T-cell (primary cell): ENCODE measurements around the gene LIAS. TPM values are rescaled to one million over a fixed set of nuclear protein-coding genes. Genes with fewer than 3 reads are reported as not detected.

Experiments
- ATAC-seq, 4 experiments: fragments of 200-7000 bp in 3 of 4; fragments of 150-1000 bp in 1 of 4; cut with Tn5 transposase; replicated peaks in 1 of 4; 1 replicate in 3 of 4; 2 replicates in 1 of 4; pipeline ENCODE4 v1.10.0; 2021; ENCODE audit warnings: moderate library complexity in 3 of 4, mild to moderate bottlenecking in 2 of 4, moderate number of reproducible peaks in 1 of 4
- CTCF ChIA-PET, 2 donors: fragments of 300-600 bp; sonication (Branson Sonifier 250); formaldehyde crosslinking; loops; one replicate each; lab custom pipeline; 2022; ENCODE audit warnings: antibody characterized with exemption in 2 of 2; lab: Charles Lee
- POLR2A ChIA-PET, 2 donors: fragments of 300-600 bp; sonication (Branson Sonifier 250); formaldehyde crosslinking; loops; one replicate each; lab custom pipeline; 2022; ENCODE audit warnings: antibody characterized with exemption in 2 of 2; lab: Charles Lee
- DNase-seq, 35 experiments: peaks; one replicate each; pipeline versions ENCODE4 v3.0.0 to v3.0.0-alpha.2; 2013 to 2023
- H3K27ac ChIP-seq: one replicate; pipeline ENCODE4 v1.5.1; 2013; ENCODE audit warnings: low read length
- H3K27me3 ChIP-seq, 2 experiments: replicated peaks in 1 of 2; 1 replicate in 1 of 2; 2 replicates in 1 of 2; pipeline versions ENCODE4 v1.6.1 to v1.7.0; 2013; ENCODE audit warnings: low read length in 1 of 2, mixed read lengths in 1 of 2; ENCODE audit not compliant: control insufficient read depth in 2 of 2, insufficient read depth in 2 of 2; ENCODE audit errors: extremely low read depth in 1 of 2
- H3K36me3 ChIP-seq, 2 donors: 1 replicate in 1 of 2; 2 replicates in 1 of 2; pipeline versions ENCODE4 v1.6.1 to v1.7.0; 2013; ENCODE audit warnings: low read length in 1 of 2; ENCODE audit not compliant: control insufficient read depth in 2 of 2, insufficient read depth in 1 of 2; ENCODE audit errors: extremely low read depth in 1 of 2
- H3K4me1 ChIP-seq, 2 experiments: 1 replicate in 1 of 2; 2 replicates in 1 of 2; pipeline versions ENCODE4 v1.6.1 to v1.7.0; 2013; ENCODE audit warnings: low read length in 2 of 2, mixed read lengths in 1 of 2; ENCODE audit not compliant: insufficient read depth in 2 of 2, control insufficient read depth in 1 of 2; ENCODE audit errors: extremely low read depth in 1 of 2
- H3K4me3 ChIP-seq, 2 donors: 1 replicate in 1 of 2; 2 replicates in 1 of 2; pipeline versions ENCODE4 v1.5.1 to v1.7.0; 2013; ENCODE audit warnings: mild to moderate bottlenecking in 2 of 2, low read length in 1 of 2, moderate library complexity in 1 of 2; ENCODE audit not compliant: control insufficient read depth in 1 of 2; ENCODE audit errors: extremely low read depth in 1 of 2
- H3K9me3 ChIP-seq: 2 replicates; pipeline ENCODE4 v1.7.0; 2013
- H3K27ac Mint-ChIP-seq, 2 donors: one replicate each; pipeline ENCODE4 v1.8.0; 2020 to 2021; ENCODE audit warnings: mild to moderate bottlenecking in 2 of 2, mixed read lengths in 2 of 2
- H3K27me3 Mint-ChIP-seq, 2 donors: one replicate each; pipeline ENCODE4 v1.8.0; 2021 to 2022; ENCODE audit warnings: mixed read lengths in 2 of 2
- H3K36me3 Mint-ChIP-seq: one replicate; pipeline ENCODE4 v1.8.0; 2021; ENCODE audit warnings: mixed read lengths
- H3K4me1 Mint-ChIP-seq, 3 donors: one replicate each; pipeline ENCODE4 v1.8.0; 2020 to 2022; ENCODE audit warnings: mixed read lengths in 3 of 3, mild to moderate bottlenecking in 1 of 3
- H3K4me3 Mint-ChIP-seq, 3 donors: one replicate each; pipeline ENCODE4 v1.8.0; 2020 to 2022; ENCODE audit warnings: mild to moderate bottlenecking in 3 of 3, mixed read lengths in 3 of 3, moderate library complexity in 3 of 3
- H3K9me3 Mint-ChIP-seq, 3 donors: one replicate each; pipeline ENCODE4 v1.8.0; 2020 to 2022; ENCODE audit warnings: mixed read lengths in 3 of 3
- WGBS: methylation state at CpG from one replicate; pipeline ENCODE4 v1.1.5; 2013; ENCODE audit warnings: missing lambda C conversion rate; ENCODE audit not compliant: insufficient coverage; 5-methylcytosine and 5-hydroxymethylcytosine counted together
- total RNA-seq, 35 experiments: library from RNA in 6 of 35; stranded (reverse) in 6 of 35; fragments of 120-200 nt in 1 of 35; gene quantifications; one replicate each; pipeline versions ENCODE4 v1.2.1 to v1.2.4 and lab custom pipeline; 2013 to 2026

LIAS gene
- total RNA-seq, 5 donors from 2014 or later (not counting 1 experiment from before 2014, with no cell fraction given) = 11.3 to 22.8 (median 19.5) TPM

DNA sequence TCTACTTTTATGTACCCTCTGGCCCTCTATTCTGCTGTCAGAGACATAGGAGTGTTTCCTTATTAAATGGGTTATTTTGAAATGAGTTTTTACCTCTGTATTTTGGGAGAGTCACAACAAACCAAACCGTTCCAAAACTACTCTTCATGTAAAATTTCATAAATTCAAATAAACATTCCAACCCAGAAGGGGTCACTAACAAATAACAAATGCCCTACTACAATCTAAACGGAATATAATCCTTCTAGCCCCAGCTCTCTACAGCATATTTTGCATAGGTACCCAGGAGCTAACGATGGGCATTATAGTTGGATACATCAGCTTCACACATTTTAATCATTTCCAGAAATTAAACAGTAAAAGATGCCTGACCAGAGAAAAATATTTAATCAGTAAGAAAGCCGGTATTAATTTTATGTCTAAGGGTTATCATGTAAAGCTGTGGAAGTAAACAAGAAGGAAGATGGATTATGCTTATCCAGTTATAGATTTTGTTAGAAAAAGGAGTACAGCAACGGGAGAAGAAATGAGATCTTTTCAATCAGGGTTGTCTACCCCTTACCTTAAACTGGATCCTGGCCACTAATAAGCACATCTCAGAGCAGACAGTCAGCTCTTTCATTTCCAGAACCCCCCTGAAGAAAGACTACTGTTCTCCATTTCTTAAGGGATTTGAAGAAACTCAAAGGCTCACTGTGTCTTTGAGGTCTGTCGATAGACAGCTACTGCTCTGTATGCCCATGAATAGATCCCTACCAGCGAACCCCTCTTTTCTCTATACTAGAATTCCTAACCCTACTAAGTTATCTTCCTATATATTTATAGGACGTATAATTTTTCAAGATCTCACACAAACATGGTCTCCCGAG, 67.2 kb downstream of the LIAS start:
- H3K27ac Mint-ChIP-seq = peak overlapping the region; percentile 78 to 87
- Histone ChIP-seq H3K9me3 (no peaks in the 10 kb centered on the region), H3K4me3 (peak overlapping the region; percentile 77 to 92), H3K36me3 (no peaks in the 10 kb centered on the region), H3K27me3 (no peaks in the 10 kb centered on the region), H3K4me1 (peaks cover 3 to 15% of the 10 kb centered on the region in 2 experiments), H3K27ac (no peak overlapping the region)
- DNase-seq = no peak
- ChIA-PET POLR2A (interaction anchor here in 1 of 2 donors (0.8 kb wide), 1 partner anchor 50 kb away, joined by 3 read pairs; no protein-coding TSS in a partner anchor), CTCF (interaction anchor here (0.5 to 0.6 kb wide), 2 partner anchors 207 to 497 kb away, joined by 5 to 6 read pairs; no protein-coding TSS in a partner anchor)
- peaks cover 5% of the 10 kb centered on the region for H3K36me3 Mint-ChIP-seq
- peaks cover 0 to 10% (median 8%) of the 10 kb centered on the region in 3 donors for H3K9me3 Mint-ChIP-seq
- 80% methylated on average over 1 of the region's 9 CpGs for WGBS
- H3K27me3 Mint-ChIP-seq = no peaks in the 10 kb centered on the region
- no peak for ATAC-seq
- H3K4me3 Mint-ChIP-seq = peak overlapping the region; percentile 95 to 96 (median 96)
- H3K4me1 Mint-ChIP-seq = peaks cover 13 to 24% (median 21%) of the 10 kb centered on the region in 3 donors

DNA sequence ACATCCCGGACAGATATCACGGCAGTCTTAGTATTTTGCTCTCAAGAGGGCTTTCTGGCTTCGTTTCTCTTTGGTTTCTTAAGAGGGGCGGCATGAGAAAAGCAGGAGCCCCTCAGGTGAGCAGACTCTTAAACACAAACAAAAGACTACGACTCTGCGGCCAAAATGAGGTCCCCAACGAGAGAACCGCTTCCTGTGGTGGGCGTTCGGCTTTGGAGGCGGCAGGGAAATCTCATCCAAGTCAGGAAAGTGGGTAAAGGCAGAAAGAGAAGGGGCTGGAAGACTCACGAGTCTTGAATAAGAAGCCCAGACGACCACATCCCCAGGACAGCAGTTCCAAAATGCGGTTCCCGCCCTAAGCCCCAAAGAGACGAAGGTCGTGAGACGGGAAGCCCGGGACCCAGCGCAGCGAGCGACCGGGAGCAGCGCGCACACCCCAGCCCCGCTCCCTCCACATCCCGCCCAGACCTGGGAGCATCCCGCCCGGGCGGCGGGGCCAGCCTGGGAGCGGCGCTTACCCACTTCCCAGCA, 68.0 kb downstream of the LIAS start:
- DNase-seq (peak in 13 of 35 experiments; percentile 0 to 46 (median 4)), ATAC-seq (peak; percentile 21 to 25 (median 23))
- no peaks in the 10 kb centered on the region for H3K27me3 Mint-ChIP-seq
- H3K9me3 Mint-ChIP-seq = peaks cover 0 to 15% (median 15%) of the 10 kb centered on the region in 3 donors
- ChIA-PET POLR2A (interaction anchor here in 1 of 2 donors (1.0 to 1.1 kb wide), 2 partner anchors 111 to 531 kb away, joined by 4 read pairs; no protein-coding TSS in a partner anchor), CTCF (interaction anchor here (0.6 to 1.3 kb wide), 5 partner anchors 66 to 1197 kb away, joined by 3 to 9 read pairs (median 6); partner anchors contain the start of gene SMIM14 (in 1 of the 2))
- H3K4me3 Mint-ChIP-seq = peak overlapping the region; percentile 95 to 96 (median 96)
- Histone ChIP-seq H3K27ac (peak overlapping the region; percentile 11), H3K4me1 (peaks cover 3 to 15% of the 10 kb centered on the region in 2 experiments), H3K27me3 (no peaks in the 10 kb centered on the region), H3K9me3 (no peaks in the 10 kb centered on the region), H3K36me3 (no peaks in the 10 kb centered on the region), H3K4me3 (peak overlapping the region; percentile 77 to 92)
- H3K36me3 Mint-ChIP-seq = peaks cover 12% of the 10 kb centered on the region
- H3K4me1 Mint-ChIP-seq = peaks cover 13 to 24% (median 21%) of the 10 kb centered on the region in 3 donors
- peak overlapping the region; percentile 78 to 87 for H3K27ac Mint-ChIP-seq
- 0% methylated on average over 14 of the region's 33 CpGs for WGBS

DNA sequence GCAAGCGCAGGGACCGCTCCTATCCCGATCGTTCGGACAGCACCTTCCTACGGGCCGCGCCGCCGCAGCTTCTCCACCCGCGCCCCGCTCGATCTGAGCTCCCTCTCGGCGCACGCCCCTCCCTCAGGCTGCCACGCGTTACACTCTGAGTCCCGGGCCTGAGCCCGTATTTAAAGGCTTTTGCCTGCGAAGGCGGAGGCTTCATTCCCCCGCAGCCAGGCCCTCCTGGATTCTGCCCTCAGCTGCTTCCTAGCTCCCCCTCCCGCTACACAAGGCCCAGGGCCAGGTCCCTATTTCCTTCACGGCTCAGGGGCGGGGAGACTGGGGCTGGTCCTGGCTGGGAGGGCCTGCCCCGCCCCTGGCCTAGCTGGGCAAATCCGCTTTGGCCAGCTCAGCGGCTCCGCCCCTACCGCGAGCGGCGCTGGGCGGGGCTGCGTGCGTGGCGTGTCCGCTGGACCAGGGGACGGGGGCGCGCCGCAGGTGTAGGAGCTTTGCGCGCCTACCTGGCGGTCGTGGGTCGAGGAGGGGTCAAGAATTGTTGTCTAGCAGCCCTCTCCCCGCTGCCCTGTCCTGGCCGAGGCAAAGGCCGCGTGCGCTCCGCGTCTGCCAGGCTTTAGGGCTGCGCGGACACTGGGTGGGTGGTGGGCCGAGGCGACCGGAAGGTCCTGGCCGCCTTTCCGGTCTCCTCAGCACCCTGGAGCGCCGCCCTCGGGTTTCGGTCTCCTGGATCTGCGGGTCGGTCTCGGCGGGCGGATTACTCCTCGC, 68.6 kb downstream of the LIAS start, which contains the start of gene UGDH:
Gene UGDH (minus strand): TSS at position 144 of the 765 bp plus-strand sequence. CDS start 5,927 bp downstream, outside the sequence.
- WGBS = 0% methylated on average over 72 of the region's 73 CpGs
- no peaks in the 10 kb centered on the region for H3K27me3 ChIP-seq
- H3K27ac ChIP-seq = peak within 1 kb of the TSS; percentile 44
- H3K9me3 ChIP-seq = no peaks in the 10 kb centered on the region
- POLR2A ChIA-PET = interaction anchor here in 1 of 2 donors (1.0 to 1.1 kb wide), 2 partner anchors 110 to 530 kb away, joined by 4 read pairs; no protein-coding TSS in a partner anchor
- CTCF ChIA-PET = interaction anchor here in 1 of 2 donors (0.6 to 1.3 kb wide), 5 partner anchors 67 to 1198 kb away, joined by 3 to 9 read pairs (median 5); partner anchors contain the start of gene SMIM14
- peaks cover 13 to 24% (median 21%) of the 10 kb centered on the region in 3 donors for H3K4me1 Mint-ChIP-seq
- H3K27ac Mint-ChIP-seq = peak within 1 kb of the TSS; percentile 89 to 94
- peaks cover 4 to 22% (median 21%) of the 10 kb centered on the region in 3 donors for H3K9me3 Mint-ChIP-seq
- H3K36me3 Mint-ChIP-seq = peaks cover 18% of the 10 kb centered on the region
- H3K27me3 Mint-ChIP-seq = no peaks in the 10 kb centered on the region
- peak within 1 kb of the TSS; percentile 77 to 92 for H3K4me3 ChIP-seq
- peak; percentile 98 to 100 (median 99) for ATAC-seq
- peak within 1 kb of the TSS; percentile 95 to 96 (median 96) for H3K4me3 Mint-ChIP-seq
- peaks cover 3 to 15% of the 10 kb centered on the region in 2 experiments for H3K4me1 ChIP-seq
- no peaks in the 10 kb centered on the region for H3K36me3 ChIP-seq
- DNase-seq = peak; percentile 77 to 94 (median 86)

DNA sequence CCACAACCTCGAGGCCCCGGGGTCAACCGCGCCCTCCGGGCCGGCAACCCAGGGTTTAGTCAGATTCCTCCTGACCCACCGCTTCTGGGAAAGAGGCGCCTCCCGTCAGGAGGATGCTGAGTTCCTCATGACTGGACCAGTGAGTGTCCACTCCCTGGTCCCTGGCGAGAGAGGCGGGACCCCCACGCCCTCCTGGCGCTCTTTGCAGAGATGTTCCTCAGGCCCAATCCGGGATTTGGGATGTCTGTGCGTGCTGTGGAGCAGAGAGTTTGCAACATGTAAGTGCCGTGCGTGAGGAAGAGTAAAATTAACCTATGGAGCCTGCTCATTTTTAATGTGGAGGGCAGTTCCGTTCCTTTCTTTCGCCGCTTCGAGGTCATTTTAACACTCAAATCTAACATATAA, 69.2 kb downstream of the LIAS start:
- Mint-ChIP-seq H3K27me3 (no peaks in the 10 kb centered on the region), H3K4me3 (peak overlapping the region; percentile 95 to 96 (median 96)), H3K36me3 (peaks cover 24% of the 10 kb centered on the region), H3K9me3 (peaks cover 7 to 25% (median 24%) of the 10 kb centered on the region in 3 donors), H3K27ac (peak overlapping the region; percentile 67 to 86), H3K4me1 (peaks cover 13 to 24% (median 21%) of the 10 kb centered on the region in 3 donors)
- ChIA-PET POLR2A (no interaction called here), CTCF (interaction anchor here in 1 of 2 donors (1.3 kb wide), 1 partner anchor 110 kb away, joined by 5 read pairs; the partner anchor contains the start of gene SMIM14)
- Histone ChIP-seq H3K36me3 (no peaks in the 10 kb centered on the region), H3K9me3 (no peaks in the 10 kb centered on the region), H3K4me3 (peak overlapping the region; percentile 77 to 92), H3K27me3 (no peaks in the 10 kb centered on the region), H3K4me1 (peaks cover 3 to 15% of the 10 kb centered on the region in 2 experiments), H3K27ac (peak overlapping the region; percentile 44)
- ATAC-seq (no peak), DNase-seq (peak in 5 of 35 experiments; percentile 0 to 25 (median 4))
- 13% methylated on average over 11 of the region's 21 CpGs for WGBS
